Fibroblast of the aortic adventitia (primary cell): ENCODE results near the gene TNRC6C. TPM values are rescaled to one million over a fixed set of nuclear protein-coding genes. Genes with fewer than 3 reads are reported as not detected.

Experiments used
- DNase-seq: peaks from one replicate; pipeline ENCODE4 v3.0.0-alpha.2; 2010; ENCODE audit warnings: low read depth
- H3K4me3 ChIP-seq: 2 replicates; pipeline ENCODE4 v1.5.1; 2011; ENCODE audit warnings: low read depth, mild to moderate bottlenecking, control low read depth, low read length, moderate library complexity
- total RNA-seq: library from RNA; depleted of rRNA; stranded (reverse); fragments of >200 nt; gene quantifications from 2 replicates; pipeline ENCODE4 v1.2.3, GENCODE V29; 2012; ENCODE audit warnings: low replicate concordance
- TF ChIP-seq, protein P1 (sequence below): IDR thresholded peaks from 2 replicates; pipeline ENCODE4 v1.5.1; 2011; ENCODE audit warnings: mild to moderate bottlenecking, low read length, control low read depth, inconsistent platforms; ENCODE audit not compliant: insufficient read depth

TNRC6C gene
- total RNA-seq, 1 donor = 10.3 TPM

DNA sequence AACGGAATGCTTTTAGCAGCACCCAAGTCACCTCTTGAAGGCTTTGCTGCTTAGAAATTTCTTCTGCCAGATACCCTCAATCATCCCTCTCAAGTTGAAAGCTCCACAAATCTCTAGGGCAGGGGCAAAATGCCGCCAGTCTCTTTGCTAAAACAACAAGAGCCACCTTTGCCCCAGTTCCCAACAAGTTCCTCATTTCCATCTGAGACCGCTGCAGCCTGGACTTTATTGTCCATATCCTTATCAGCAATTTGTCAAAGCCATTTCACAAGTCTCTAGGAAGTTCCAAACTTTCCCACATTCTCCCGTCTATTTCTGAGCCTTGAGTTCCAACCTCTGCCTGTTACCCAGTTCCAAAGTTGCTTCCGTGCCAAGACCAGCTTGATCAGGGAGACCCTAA is 142.6 kb downstream of the TNRC6C start:
- TF ChIP-seq, protein P1, sequence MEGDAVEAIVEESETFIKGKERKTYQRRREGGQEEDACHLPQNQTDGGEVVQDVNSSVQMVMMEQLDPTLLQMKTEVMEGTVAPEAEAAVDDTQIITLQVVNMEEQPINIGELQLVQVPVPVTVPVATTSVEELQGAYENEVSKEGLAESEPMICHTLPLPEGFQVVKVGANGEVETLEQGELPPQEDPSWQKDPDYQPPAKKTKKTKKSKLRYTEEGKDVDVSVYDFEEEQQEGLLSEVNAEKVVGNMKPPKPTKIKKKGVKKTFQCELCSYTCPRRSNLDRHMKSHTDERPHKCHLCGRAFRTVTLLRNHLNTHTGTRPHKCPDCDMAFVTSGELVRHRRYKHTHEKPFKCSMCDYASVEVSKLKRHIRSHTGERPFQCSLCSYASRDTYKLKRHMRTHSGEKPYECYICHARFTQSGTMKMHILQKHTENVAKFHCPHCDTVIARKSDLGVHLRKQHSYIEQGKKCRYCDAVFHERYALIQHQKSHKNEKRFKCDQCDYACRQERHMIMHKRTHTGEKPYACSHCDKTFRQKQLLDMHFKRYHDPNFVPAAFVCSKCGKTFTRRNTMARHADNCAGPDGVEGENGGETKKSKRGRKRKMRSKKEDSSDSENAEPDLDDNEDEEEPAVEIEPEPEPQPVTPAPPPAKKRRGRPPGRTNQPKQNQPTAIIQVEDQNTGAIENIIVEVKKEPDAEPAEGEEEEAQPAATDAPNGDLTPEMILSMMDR = no peak
- no peak for DNase-seq
- no peak overlapping the region for H3K4me3 ChIP-seq

DNA sequence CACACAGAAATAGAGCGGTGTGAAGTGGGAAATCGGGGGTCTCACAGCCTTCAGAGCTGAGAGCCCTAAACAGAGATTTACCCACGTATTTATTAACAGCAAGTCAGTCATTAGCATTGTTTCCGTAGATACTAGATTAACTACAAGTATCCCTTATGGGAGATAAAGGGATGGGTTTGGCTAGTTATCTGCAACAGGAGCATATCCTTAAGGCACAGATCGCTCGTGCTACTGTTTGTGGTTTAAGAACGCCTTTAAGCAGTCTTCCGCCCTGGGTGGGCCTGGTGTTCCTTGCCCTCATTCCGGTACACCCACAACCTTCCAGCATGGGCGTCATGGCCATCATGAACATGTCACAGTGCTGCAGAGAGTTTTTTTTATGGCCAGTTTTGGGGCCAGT is 143.0 kb downstream of the TNRC6C start:
- no peak for DNase-seq
- TF ChIP-seq, protein P1 = no peak

DNA sequence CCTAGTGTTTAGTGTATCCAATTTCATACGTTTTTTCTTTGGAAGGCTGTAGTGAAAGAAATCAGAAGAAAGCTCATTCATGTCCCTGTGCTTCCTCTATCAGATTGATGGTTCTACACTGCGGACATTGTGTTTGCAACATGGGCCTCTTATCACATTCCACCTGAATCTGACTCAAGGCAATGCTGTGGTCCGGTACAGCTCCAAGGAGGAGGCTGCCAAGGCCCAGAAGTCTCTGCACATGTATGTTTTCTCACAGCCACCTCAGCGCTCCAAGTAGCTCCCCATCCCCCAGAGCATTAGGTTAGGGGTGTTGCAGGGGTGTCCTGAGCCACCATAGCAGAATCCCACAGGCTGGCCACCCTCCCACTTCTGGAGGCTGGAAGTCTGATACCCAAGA is 144.8 kb downstream of the TNRC6C start:
- DNase-seq = no peak
- TF ChIP-seq, protein P1 = no peak
- H3K4me3 ChIP-seq = no peak overlapping the region

More for the DNA sequence above, 143.0 kb downstream of the TNRC6C start:
- H3K4me3 ChIP-seq = no peak overlapping the region

DNA sequence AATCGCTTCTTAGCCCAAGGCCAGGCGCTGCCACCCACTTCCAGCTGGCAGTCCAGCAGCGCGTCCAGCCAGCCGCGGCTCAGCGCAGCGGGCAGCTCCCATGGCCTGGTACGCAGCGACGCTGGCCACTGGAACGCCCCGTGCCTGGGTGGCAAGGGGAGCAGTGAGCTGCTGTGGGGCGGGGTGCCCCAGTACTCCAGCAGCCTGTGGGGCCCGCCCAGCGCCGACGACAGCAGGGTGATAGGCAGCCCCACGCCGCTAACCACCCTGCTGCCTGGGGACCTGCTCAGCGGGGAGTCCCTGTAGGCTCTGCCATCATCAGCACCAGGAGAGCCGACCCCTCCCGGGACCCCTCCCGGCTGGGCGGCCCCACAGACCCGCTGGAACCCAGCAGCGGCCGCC is 146.0 kb downstream of the TNRC6C start:
- DNase-seq = no peak
- TF ChIP-seq, protein P1 = no peak
- H3K4me3 ChIP-seq = no peak overlapping the region

DNA sequence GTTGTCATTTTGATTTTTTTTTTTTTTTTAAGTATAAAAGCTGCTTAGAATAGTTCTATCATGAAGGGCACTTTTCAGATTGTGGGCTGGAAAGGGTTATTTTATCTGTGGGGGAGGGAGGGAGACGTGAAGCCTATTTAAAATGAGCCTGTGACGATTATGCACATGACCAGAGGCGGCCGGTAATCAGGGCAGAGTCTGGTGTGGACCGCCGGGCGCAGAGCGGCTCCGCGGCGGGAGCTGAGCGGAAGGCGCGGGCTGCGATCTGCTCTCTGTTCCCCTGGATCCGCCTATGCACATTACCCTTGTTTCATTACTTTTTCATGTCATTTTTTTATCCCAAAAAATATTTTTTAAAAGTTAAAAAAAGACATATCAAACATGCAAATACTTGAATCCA is 146.6 kb downstream of the TNRC6C start:
- no peak overlapping the region for H3K4me3 ChIP-seq
- TF ChIP-seq, protein P1 = no peak
- DNase-seq = no peak

DNA sequence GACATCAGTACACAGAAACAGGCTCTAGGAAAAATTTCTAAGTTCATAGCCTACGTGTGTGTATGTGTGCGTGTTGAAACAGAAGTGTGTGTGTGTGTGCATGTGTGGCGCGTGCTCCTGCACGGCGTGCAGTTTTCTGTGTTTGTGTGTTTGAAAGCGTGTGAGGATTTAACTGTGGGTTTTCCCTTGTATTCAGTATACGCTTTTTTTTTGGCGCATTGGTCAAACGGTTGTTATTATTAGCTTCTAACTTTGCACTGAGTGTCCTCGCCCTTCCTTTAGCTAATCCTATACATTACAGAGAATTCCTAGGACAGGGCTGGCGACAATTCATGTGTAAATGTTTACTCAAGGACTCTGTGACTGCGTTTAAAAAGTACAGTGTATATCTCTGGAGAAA is 147.0 kb downstream of the TNRC6C start:
- DNase-seq = no peak
- no peak overlapping the region for H3K4me3 ChIP-seq
- TF ChIP-seq, protein P1 = no peak

DNA sequence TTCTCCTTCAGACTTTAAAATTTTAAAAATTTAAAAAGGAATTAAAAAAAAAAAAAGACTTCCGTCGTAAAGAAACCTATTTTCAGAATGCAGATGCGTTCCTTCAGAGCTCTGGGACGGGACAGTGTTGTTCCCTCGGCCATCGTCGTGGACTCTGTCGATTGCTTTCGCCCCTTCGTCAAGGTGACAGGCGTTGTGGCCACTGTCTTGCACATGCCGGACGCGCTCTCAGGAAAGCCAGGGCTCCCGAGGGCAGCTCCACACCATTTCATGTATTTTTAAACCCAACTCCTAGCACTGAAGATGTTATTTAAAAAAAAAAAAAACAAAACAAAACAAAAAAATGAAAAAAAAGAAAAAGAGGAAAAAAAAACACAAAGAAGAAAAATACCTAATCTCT is 147.7 kb downstream of the TNRC6C start:
- no peak overlapping the region for H3K4me3 ChIP-seq
- DNase-seq = no peak
- TF ChIP-seq, protein P1 = no peak
